PC-9 (cell line): Measurements from ENCODE around the gene TNP1. TPM values are rescaled to one million over a fixed set of nuclear protein-coding genes. Genes with fewer than 3 reads are reported as not detected.

Experiments
- BruUV-seq: library from RNA; stranded (reverse); fragments of 400-500 nt; replicated peaks from 2 replicates; lab custom pipeline; 2021; lab: Mats Ljungman, UMichigan
- CTCF ChIA-PET: fragments of 300-600 bp; sonication (Branson Sonifier 250); formaldehyde crosslinking; loops from one replicate; lab custom pipeline; 2022; ENCODE audit warnings: antibody characterized with exemption; lab: Charles Lee
- POLR2A ChIA-PET: fragments of 300-600 bp; sonication (Branson Sonifier 250); formaldehyde crosslinking; loops from one replicate; lab custom pipeline; 2022; ENCODE audit warnings: antibody characterized with exemption; ENCODE audit not compliant: unreplicated experiment; lab: Charles Lee
- DNase-seq, 2 experiments: peaks; one replicate each; pipeline versions ENCODE4 v3.0.0 to v3.0.0-alpha.2; 2015 to 2022; ENCODE audit warnings: mixed read lengths in 1 of 2
- H2AFZ ChIP-seq: fragments of 200-600 bp; sonication (generic); 2 replicates; pipeline ENCODE4 v1.8.1; 2017; ENCODE audit warnings: antibody characterized with exemption
- H3F3A ChIP-seq: fragments of 200-600 bp; sonication (generic); 2 replicates; pipeline ENCODE4 v1.8.1; 2017; ENCODE audit warnings: antibody characterized with exemption, mild to moderate bottlenecking, low read depth; ENCODE audit not compliant: insufficient read depth
- H3K27ac ChIP-seq: fragments of 200-600 bp; sonication (generic); 2 replicates; pipeline ENCODE4 v1.6.1; 2016; ENCODE audit warnings: mixed run types
- H3K27me3 ChIP-seq: fragments of 200-600 bp; sonication (generic); 2 replicates; pipeline ENCODE4 v1.6.1; 2016; ENCODE audit warnings: low read depth, mixed run types; ENCODE audit not compliant: insufficient read depth
- H3K36me3 ChIP-seq: fragments of 200-600 bp; sonication (generic); 2 replicates; pipeline ENCODE4 v1.6.1; 2016; ENCODE audit warnings: low read depth, mixed run types
- H3K4me1 ChIP-seq: fragments of 200-600 bp; sonication (generic); replicated peaks from 2 replicates; pipeline ENCODE4 v1.6.1; 2016; ENCODE audit warnings: mixed run types; ENCODE audit not compliant: insufficient read depth
- H3K4me2 ChIP-seq: fragments of 200-600 bp; sonication (generic); 2 replicates; pipeline ENCODE4 v1.6.1; 2017; ENCODE audit warnings: mixed run types
- H3K4me3 ChIP-seq: fragments of 200-600 bp; sonication (generic); 2 replicates; pipeline ENCODE4 v1.6.1; 2016; ENCODE audit warnings: mixed run types
- H3K79me2 ChIP-seq: fragments of 200-600 bp; sonication (generic); 2 replicates; pipeline ENCODE4 v1.6.1; 2017; ENCODE audit warnings: low read depth, mixed run types
- H3K9me2 ChIP-seq: fragments of 200-600 bp; sonication (generic); 2 replicates; pipeline ENCODE4 v1.8.1; 2017; ENCODE audit warnings: mild to moderate bottlenecking; ENCODE audit not compliant: insufficient read depth
- H3K9me3 ChIP-seq: fragments of 200-600 bp; sonication (generic); 2 replicates; pipeline ENCODE4 v1.8.1; 2016; ENCODE audit warnings: low read depth; ENCODE audit not compliant: insufficient read depth
- H4K20me1 ChIP-seq: fragments of 200-600 bp; sonication (generic); 2 replicates; pipeline ENCODE4 v1.8.1; 2017; ENCODE audit not compliant: insufficient read depth
- CTCF ChIP-seq: fragments of 200-600 bp; sonication (generic); conservative IDR thresholded peaks from 2 replicates; pipeline ENCODE4 v1.6.1; 2017; ENCODE audit warnings: mixed run types, antibody characterized with exemption, mild to moderate bottlenecking, moderate library complexity
- EZH2 ChIP-seq: fragments of 200-600 bp; sonication (generic); IDR thresholded peaks from 2 replicates; pipeline ENCODE4 v1.8.0; 2017; ENCODE audit warnings: antibody characterized with exemption, low read depth
- intact Hi-C: fragments of 100-400 bp; cut with micrococcal nuclease; formaldehyde crosslinking; loops from one replicate; pipeline ENCODE4 v1.10.0; 2022; ENCODE audit not compliant: unreplicated experiment
- total RNA-seq: library from RNA; stranded (reverse); gene quantifications from 2 replicates; pipeline ENCODE4 v1.2.3, GENCODE V29; 2021

Gene TNP1
- total RNA-seq, 1 experiment from 2014 or later: not detected

DNA sequence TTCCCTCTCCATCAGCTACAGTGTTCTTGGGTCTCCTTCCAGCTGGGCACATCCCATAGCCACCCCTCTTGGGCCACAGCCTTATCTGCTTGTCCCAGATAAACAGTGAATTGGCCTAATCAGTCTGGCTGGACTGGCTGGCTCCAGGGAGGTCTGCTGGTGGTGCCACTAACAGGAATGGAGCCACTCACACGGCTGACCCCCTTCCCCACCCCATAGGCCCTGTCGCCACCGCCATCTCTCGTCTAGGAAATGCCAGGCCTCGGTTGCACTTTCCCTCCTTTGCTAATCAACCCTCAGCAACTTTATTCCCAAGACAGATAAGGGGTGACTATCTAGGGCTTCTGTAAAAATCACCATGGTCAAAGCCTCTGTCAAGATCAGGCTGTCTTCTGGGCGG, 23.0 kb upstream of the TNP1 start:
- Histone ChIP-seq H2AFZ (no peak overlapping the region), H4K20me1 (no peaks in the 10 kb centered on the region), H3K79me2 (no peaks in the 10 kb centered on the region), H3K4me1 (no peaks in the 10 kb centered on the region), H3K4me3 (no peak overlapping the region), H3F3A (no peaks in the 10 kb centered on the region), H3K9me2 (no peaks in the 10 kb centered on the region), H3K36me3 (no peaks in the 10 kb centered on the region), H3K27ac (no peak overlapping the region), H3K9me3 (no peaks in the 10 kb centered on the region), H3K27me3 (no peaks in the 10 kb centered on the region), H3K4me2 (no peak overlapping the region)
- TF ChIP-seq CTCF (no peak), EZH2 (no peak)
- BruUV-seq: no TSS peak
- POLR2A ChIA-PET: no interaction called here
- CTCF ChIA-PET: no interaction called here
- intact Hi-C loops: no loop called here
- no peak for DNase-seq

DNA sequence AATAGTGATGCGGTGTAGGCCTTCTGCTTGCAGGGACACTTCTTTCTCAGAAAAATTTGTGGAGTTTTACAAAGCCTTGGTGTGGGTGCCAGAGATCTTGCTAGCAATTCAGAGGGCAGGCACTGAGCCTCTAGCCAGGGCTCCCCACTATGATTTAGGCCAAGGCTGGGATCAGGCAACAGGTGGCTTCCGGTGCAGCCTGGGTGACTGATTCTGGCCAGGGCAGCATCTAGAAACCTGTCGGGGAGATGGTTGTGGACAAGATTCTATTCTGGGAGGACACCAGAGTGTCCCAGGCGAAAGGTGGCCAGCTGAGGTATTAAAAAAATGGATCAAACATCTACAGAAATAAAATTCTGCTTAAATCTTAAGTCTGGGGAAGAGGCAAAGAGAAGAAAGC, 21.5 kb upstream of the TNP1 start:
- intact Hi-C loops: no loop called here
- H3K4me1 ChIP-seq: no peaks in the 10 kb centered on the region
- H3K79me2 ChIP-seq: no peaks in the 10 kb centered on the region
- no peak for DNase-seq
- no peak overlapping the region for H3K4me2 ChIP-seq
- no peak for TF ChIP-seq EZH2
- TF ChIP-seq CTCF: no peak
- no peaks in the 10 kb centered on the region for H3K36me3 ChIP-seq
- no peak overlapping the region for H3K27ac ChIP-seq
- ChIA-PET POLR2A (no interaction called here), CTCF (no interaction called here)
- H4K20me1 ChIP-seq: no peaks in the 10 kb centered on the region
- H3K9me3 ChIP-seq: no peaks in the 10 kb centered on the region
- H3K4me3 ChIP-seq: no peak overlapping the region
- H3F3A ChIP-seq: no peaks in the 10 kb centered on the region
- H2AFZ ChIP-seq: no peak overlapping the region
- no peaks in the 10 kb centered on the region for H3K27me3 ChIP-seq
- H3K9me2 ChIP-seq: no peaks in the 10 kb centered on the region
- BruUV-seq: no TSS peak

DNA sequence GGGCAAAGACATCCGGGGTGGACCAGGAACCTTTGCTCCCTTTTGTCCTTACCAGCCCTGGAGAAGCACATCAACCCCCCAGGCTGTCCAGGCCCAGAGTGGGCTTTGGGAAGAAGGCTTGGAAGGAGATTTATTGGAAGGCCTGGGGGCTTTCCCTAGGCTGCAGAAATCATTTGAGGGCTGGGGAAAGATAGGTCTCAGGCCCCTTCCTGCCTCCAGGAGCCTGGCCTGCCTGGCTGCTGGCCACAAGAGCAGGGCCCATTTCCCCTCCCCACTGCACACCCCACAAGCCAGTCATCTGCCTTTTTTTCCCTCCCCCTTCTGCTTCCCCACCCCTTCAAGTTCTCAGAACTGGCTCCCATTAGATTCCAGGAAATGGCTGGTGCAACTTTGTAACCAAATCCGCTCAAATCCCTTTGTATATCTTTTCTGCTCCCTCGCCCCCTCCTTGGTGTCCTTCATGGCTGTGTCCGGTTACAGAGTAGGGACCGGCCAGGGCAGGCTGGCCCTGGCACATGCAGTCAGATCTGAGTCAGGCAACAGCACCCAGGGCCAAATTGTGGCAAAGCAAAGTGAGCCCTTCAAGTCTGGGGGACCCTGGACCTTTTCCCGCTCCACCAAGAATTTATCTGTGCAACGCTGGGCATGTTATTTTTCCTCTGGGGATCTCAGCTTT, 20.8 kb upstream of the TNP1 start:
- POLR2A ChIA-PET: no interaction called here
- Histone ChIP-seq H3K36me3 (no peaks in the 10 kb centered on the region), H2AFZ (no peak overlapping the region), H3K4me2 (no peak overlapping the region), H3K9me2 (no peaks in the 10 kb centered on the region), H3K9me3 (no peaks in the 10 kb centered on the region), H3K4me1 (no peaks in the 10 kb centered on the region), H3K27ac (no peak overlapping the region), H4K20me1 (no peaks in the 10 kb centered on the region), H3K4me3 (no peak overlapping the region), H3K79me2 (no peaks in the 10 kb centered on the region), H3F3A (no peaks in the 10 kb centered on the region), H3K27me3 (no peaks in the 10 kb centered on the region)
- intact Hi-C loops: no loop called here
- TF ChIP-seq EZH2 (no peak), CTCF (no peak)
- DNase-seq: peak in 1 of 2 experiments; percentile 14
- BruUV-seq: no TSS peak
- CTCF ChIA-PET: no interaction called here
